HG02610 (cell line): ENCODE measurements around the gene WDR37.

ENCODE experiments used
- ATAC-seq: cut with Tn5 transposase; IDR thresholded peaks from one replicate; pipeline ENCODE4 v1.9.1; 2021; ENCODE audit warnings: mild to moderate bottlenecking, moderate library complexity; ENCODE audit not compliant: unreplicated experiment

WDR37 gene

DNA sequence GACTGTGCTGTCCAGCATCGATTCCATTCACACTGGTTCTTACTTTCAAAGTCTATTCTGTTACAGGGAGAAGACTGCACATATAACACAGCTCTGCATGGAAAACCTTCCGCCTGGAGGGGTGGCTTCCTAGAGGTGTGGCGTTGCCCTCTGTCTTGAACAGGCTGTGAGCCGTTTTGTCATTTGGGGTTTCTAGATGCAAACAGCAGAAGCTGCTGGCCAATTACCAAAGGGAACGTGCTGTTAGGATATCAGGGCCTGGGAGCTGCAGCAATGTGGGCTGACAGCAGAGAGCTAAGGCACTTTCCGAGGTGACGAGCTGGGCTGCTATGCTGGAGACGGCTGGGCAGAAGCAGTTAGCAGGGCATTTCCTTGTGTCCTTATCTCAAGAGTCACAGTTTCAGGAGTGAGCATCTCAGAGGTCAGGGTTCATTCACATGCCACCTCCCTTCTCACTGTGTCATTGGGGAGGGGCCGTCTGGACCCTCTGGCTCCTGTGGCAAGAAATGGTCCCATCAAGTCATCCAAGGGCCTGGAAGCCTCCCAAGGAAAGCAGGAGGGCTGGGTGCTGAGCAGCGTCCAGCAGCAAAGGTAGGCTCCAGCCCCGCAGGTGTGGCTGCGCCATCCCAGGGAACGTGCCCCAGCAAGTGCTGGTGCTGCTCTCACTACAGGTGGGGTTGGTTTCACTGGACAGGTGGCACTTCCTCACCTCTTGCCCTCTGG is 106.5 kb downstream of the WDR37 start:
- no peak for ATAC-seq

DNA sequence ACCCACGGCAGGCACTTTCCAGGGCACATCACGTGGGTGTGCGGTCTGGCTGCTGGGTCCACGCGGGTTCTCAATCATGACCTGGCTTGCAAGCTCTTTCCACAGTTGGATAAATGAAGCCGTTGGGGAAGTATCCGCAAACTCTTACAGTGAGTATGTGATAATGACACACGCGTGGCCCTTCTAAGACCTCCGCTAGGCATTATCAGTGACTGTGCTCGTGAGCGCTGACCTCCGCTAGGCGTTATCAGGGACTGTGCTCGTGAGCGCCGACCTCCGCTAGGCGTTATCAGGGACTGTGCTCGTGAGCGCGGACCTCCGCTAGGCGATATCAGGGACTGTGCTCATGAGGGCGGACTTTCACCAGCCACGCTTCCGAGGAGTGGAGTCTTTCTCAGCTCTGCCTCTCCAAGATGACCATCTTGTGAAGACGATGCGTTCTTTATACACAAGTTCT is 107.0 kb downstream of the WDR37 start:
- no peak for ATAC-seq

DNA sequence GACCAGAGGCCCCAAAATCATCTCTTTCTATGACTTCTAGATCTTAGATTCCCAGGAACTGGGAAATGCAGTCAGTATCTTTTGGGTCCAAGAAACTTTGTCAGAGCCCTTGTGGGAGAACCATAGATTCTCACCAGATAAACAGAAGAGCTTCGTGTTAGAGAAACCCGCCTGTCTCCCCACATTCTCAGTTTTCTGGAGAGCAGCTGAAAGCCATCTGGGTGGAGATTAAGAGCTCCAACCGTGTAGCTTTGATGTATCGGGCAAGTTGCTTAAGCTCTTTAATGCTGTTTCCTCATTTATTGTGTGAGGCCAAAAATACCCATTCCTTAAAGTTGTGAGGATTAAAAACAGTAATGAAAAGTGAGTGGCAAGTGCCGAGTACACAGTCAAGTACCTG is 107.6 kb downstream of the WDR37 start:
- ATAC-seq: no peak

- ATAC-seq: no peak
These were observed 110.1 kb downstream of the WDR37 start for GRCh38 chr10:1166101-1166827.

- ATAC-seq: no peak
These were observed 110.7 kb downstream of the WDR37 start for GRCh38 chr10:1166828-1167275.

DNA sequence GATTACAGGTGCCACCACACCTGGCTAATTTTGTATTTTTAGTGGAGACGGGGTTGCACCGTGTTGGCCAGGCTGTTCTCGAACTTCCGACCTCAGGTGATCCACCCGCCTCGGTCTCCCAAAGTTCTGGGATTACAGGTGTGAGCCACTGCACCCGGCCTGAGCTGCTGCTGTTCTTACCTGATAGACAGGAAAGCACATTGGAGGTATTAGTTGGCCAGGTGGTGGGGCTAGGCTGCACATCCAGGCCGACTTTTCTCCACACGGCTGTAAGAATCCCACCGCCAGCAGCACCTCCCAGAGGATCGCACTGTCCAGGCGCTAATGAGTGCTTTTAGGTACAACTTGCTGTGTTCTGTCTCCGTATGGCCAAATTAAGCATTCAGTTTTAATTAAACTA is 112.6 kb downstream of the WDR37 start:
- no peak for ATAC-seq

- no peak for ATAC-seq
These were observed 113.2 kb downstream of the WDR37 start for GRCh38 chr10:1169186-1169885.

- no peak for ATAC-seq
These were observed 114.0 kb downstream of the WDR37 start for GRCh38 chr10:1169981-1170866.

DNA sequence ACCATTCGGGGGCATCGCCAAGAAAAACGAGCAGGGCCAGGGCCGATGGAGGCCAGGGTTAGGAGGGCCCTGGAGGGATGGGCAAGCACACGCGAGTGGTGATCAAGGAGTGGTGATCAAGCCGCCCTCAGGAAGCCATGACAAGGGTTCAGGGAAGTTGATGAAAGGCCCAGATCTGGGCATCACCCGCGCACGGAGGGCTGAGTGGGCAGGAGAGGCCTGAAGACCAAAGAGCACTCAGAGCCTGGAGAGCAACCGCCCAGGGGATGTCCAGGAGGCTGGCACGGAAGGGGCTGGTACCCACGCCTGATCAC is 114.6 kb downstream of the WDR37 start:
- ATAC-seq: no peak

- no peak for ATAC-seq
These were observed 115.0 kb downstream of the WDR37 start for GRCh38 chr10:1171182-1171581.

- no peak for ATAC-seq
These were observed 115.4 kb downstream of the WDR37 start for GRCh38 chr10:1171586-1171985.

DNA sequence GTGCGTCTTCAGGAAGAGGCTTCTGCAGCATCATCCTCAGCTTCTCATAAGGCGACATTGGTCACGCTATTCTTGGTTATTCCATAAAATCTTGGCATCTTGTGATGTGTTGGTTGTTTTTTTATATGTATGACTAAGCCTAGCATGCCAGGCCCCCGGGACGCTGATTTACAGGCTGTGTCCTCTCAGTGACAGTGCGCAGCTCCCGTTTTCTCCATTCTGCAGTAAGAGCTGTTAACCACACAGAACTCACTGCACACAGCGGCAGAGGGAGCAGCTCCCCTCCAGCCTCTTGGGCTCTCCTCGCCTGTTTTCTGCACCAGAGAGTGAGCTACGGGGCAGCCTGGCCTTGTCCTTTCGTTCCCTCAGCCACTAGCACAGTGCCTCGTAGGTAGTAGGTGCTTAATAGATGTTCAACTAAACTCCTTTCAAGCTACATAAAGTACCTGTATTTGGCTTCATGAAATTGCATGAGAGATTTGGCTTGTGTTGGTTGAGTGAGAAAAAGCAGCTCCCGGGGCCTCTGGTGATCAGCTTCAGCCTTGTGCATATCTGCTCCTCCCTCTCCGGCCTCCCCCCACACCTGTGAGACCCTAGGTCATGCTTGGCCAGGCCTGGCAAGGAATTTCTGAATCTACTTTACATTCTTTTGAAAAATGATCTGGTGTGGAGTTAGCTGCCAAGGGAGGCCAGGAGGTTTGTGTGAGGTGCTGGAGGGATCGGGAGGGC is 116.2 kb downstream of the WDR37 start:
- no peak for ATAC-seq

DNA sequence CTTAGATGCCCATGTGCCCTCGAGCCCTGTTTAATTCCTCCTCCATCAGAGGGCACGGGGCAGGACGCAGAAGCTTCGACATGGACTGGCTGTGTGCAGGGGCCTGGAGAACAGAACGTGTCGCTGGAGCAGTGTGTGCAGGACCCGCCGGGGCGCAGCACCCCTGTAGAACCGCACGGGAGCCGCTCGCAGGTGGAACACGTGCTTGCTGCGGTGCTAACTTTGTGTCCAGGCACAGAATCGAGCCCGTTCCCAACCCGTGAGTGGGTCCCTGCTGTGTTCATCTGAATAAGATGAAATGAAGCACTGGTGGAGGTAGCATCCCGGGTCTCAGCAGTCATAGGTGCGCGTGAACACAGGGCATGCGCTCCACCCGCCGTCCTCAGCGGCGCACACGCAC is 116.9 kb downstream of the WDR37 start:
- no peak for ATAC-seq

GRCh38 chr10:1174022-1174421 is 117.8 kb downstream of the WDR37 start:
- no peak for ATAC-seq

DNA sequence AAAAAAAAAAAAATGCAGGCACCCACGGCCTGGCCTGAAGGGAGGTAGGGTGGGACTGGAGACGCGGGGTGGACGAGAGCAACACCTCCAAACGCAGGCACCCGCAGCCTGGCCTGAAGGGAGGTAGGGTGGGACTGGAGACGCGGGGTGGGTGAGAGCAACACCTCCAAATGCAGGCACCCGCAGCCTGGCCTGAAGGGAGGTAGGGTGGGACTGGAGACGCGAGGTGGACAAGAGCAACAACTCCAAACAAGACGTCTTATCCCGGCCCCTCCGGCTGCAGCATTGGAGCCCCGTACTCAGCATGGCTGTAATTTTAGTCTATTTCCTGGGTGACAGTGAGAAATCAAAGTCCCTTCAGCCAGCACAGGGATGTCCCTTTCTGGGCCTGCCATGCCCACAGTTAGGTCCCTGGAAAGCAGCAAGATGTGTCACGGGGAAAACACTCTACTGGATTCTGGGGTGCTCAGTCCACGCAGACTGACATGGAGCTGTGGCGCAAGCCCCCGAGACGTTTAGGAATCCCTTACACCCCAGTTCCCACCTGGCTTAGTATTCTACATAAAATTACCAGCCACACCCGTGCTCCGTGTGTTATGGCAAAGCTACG is 119.9 kb downstream of the WDR37 start:
- ATAC-seq: no peak

DNA sequence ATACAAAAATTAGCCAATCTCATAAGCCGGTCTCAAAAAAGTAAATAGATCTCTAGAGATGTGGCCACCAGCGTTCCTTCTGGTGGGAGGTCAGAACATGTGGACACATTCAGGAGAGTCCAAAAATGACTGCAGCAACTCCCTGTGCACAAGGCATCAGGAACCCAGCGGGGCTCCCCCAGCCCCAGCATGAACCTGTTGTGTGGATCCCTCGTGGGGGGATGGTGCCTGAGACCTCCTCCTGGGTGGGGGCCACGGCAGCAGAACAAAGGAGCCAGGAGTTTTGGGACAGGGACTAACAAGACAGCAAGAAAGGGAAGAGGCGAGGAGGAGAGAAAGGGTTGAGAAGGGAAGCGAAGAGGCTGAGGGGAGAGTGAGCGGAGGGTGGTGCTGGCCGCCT is 121.8 kb downstream of the WDR37 start:
- no peak for ATAC-seq

- no peak for ATAC-seq
These were observed 122.3 kb downstream of the WDR37 start for GRCh38 chr10:1178506-1178905.

DNA sequence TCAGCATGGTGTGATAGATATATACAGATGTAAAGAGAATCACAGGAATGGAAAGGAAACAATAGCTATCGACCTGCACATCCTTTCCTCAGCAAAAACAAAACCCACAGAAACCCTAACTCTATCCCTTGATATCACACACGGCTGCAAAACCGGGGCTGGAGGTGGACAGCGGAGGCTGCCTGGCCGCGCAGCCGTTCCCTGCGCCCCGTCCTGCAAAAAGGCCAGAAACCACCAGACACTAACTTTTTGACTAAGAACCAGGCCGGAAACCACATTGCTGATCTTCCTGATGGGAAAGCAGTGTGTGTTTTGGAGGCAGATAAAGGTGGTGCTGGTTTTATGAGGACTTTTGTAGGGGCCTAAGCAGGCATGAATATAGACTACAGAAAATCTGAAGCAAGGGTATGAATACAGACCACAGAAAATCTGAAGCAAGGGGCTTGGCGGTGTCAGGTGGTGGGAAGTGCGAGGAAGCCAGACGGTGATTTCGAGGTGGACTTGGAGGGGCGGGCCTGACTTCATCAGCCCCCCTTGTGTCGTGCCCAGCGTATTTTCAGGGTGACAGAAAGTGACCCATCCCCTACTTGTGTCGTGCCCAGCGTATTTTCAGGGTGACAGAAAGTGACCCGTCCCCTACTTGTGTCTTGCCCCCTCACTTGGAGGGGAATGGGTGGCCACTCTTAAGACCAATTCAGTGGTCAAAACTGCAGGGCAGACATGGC is 123.3 kb downstream of the WDR37 start:
- no peak for ATAC-seq

DNA sequence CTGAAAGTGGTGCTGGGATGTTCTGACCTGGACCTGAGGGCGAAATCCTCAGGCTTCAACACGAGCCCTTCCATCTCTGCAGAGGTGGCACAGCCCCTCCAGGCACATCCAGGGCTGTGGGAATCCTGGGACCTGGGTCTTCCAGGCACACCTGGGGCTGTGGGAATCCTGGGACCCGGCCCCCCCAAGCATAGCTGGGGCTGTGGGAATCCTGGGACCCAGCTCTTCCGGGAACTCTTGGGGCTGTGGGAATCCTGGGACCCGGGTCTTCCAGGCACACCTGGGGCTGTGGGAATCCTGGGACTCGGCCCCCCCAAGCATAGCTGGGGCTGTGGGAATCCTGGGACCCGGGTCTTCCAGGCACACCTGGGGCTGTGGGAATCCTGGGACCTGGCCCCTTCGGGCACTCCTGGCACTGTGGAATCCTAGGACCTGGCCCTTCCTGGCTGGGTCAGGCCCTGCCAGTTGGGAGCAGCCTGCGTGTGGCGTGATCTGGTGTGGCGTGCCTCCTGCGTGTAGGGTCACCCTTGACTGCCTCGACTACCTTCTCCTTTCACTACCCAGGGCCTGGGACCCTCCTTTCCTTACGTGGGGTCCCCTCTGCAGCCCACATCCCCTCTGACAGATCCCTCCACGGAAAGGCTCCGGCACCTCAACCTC is 124.0 kb downstream of the WDR37 start:
- ATAC-seq: no peak
